ENCODE measurements around the gene OR2T33.
"Not testable (repeated sequence)": the region's sequence is repeated elsewhere in the genome, so short reads cannot be mapped to it uniquely, and the experiment has no call there.

Gene OR2T33

DNA sequence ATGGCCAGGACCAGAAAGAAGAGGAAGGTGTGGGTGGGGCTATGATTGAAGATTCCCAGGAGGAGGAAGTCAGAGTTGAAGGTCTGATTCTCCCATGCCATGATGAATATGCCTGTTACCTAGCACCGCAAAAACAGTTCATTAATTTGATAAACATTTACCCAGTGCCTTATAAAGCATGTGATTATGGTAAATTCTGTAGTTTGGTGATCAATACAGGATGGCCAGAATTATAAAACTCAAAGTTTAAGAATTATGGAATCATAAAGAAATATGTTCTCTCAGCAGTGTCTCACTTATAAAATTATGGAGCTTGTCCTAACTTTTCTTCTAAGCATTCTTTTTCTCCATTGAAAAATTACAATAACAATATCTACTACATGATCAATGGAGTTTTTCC is 46.7 kb upstream of the OR2T33 start, which contains the start of gene OR2M7 (continued):
- TF ChIP-seq, protein P1, sequence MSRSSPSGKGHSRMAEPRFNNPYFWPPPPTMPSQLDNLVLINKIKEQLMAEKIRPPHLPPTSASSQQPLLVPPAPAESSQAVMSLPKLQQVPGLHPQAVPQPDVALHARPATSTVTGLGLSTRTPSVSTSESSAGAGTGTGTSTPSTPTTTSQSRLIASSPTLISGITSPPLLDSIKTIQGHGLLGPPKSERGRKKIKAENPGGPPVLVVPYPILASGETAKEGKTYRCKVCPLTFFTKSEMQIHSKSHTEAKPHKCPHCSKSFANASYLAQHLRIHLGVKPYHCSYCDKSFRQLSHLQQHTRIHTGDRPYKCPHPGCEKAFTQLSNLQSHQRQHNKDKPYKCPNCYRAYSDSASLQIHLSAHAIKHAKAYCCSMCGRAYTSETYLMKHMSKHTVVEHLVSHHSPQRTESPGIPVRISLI (tag by site-specific recombination; IDR thresholded peaks at IDR 0.05) = no peak

GRCh38 chr1:248316796-248317195 is 39.0 kb upstream of the OR2T33 start:
- Histone ChIP-seq H3K4me1 (ENCODE audit: control insufficient read depth, insufficient read depth, low read length) (no peaks in the 10 kb centered on the region), H3K27ac (ENCODE audit: extremely low read depth, low read depth, low read length) (no peak overlapping the region), H3K4me3 (ENCODE audit: low read depth, low read length) (no peak overlapping the region), H3K36me3 (ENCODE audit: control insufficient read depth in 2 of 2, insufficient read depth in 1 of 2, low read length in 2 of 2) (no peaks in the 10 kb centered on the region), H3K9me3 (ENCODE audit: control insufficient read depth, insufficient read depth, low read depth, low read length) (no peaks in the 10 kb centered on the region)
- POLR2A ChIA-PET = no interaction called here
- TF ChIP-seq ZNF549 (tag by site-specific recombination; IDR thresholded peaks at IDR 0.05) = no peak
- no peak for TF ChIP-seq GLI4 (tag by site-specific recombination; IDR thresholded peaks at IDR 0.05)
- TF ChIP-seq ZNF473 (tag by site-specific recombination; IDR thresholded peaks at IDR 0.05) = no peak
- no peak for TF ChIP-seq ZNF211 (tag by site-specific recombination; IDR thresholded peaks at IDR 0.05; ENCODE audit: low read depth)
- TF ChIP-seq ZNF707 (tag by site-specific recombination; IDR thresholded peaks at IDR 0.05) = no peak
- no peak for TF ChIP-seq ZBTB17 (tag by site-specific recombination; IDR thresholded peaks at IDR 0.05)
- CTCF ChIA-PET = no interaction called here

- H3K36me3 ChIP-seq (ENCODE audit: control insufficient read depth in 2 of 2, insufficient read depth in 1 of 2, low read length in 2 of 2); H3K4me1 ChIP-seq (ENCODE audit: control insufficient read depth, insufficient read depth, low read length); H3K9me3 ChIP-seq (ENCODE audit: control insufficient read depth, insufficient read depth, low read depth, low read length); POLR2A ChIA-PET; H3K4me3 ChIP-seq (ENCODE audit: low read depth, low read length); H3K27ac ChIP-seq (ENCODE audit: extremely low read depth, low read depth, low read length); CTCF ChIA-PET: not testable (repeated sequence)
These were observed 29.0 kb upstream of the OR2T33 start for GRCh38 chr1:248306740-248307139.

GRCh38 chr1:248306103-248306502 is 28.3 kb upstream of the OR2T33 start:
- POLR2A ChIA-PET = no interaction called here
- H3K36me3 ChIP-seq (ENCODE audit: control insufficient read depth in 2 of 2, insufficient read depth in 1 of 2, low read length in 2 of 2) = no peaks in the 10 kb centered on the region
- H3K4me1 ChIP-seq (ENCODE audit: control insufficient read depth, insufficient read depth, low read length) = no peaks in the 10 kb centered on the region
- H3K4me3 ChIP-seq (ENCODE audit: low read depth, low read length) = no peak overlapping the region
- CTCF ChIA-PET = no interaction called here
- no peaks in the 10 kb centered on the region for H3K9me3 ChIP-seq (ENCODE audit: control insufficient read depth, insufficient read depth, low read depth, low read length)
- no peak overlapping the region for H3K27ac ChIP-seq (ENCODE audit: extremely low read depth, low read depth, low read length)
- TF ChIP-seq ZNF48 (tag by site-specific recombination; IDR thresholded peaks at IDR 0.05) = no peak
- TF ChIP-seq ZNF138 (tag by site-specific recombination; IDR thresholded peaks at IDR 0.05; ENCODE audit: borderline replicate concordance) = no peak
- TF ChIP-seq ZNF18 (tag by site-specific recombination; IDR thresholded peaks at IDR 0.05) = no peak
- TF ChIP-seq, protein P2, sequence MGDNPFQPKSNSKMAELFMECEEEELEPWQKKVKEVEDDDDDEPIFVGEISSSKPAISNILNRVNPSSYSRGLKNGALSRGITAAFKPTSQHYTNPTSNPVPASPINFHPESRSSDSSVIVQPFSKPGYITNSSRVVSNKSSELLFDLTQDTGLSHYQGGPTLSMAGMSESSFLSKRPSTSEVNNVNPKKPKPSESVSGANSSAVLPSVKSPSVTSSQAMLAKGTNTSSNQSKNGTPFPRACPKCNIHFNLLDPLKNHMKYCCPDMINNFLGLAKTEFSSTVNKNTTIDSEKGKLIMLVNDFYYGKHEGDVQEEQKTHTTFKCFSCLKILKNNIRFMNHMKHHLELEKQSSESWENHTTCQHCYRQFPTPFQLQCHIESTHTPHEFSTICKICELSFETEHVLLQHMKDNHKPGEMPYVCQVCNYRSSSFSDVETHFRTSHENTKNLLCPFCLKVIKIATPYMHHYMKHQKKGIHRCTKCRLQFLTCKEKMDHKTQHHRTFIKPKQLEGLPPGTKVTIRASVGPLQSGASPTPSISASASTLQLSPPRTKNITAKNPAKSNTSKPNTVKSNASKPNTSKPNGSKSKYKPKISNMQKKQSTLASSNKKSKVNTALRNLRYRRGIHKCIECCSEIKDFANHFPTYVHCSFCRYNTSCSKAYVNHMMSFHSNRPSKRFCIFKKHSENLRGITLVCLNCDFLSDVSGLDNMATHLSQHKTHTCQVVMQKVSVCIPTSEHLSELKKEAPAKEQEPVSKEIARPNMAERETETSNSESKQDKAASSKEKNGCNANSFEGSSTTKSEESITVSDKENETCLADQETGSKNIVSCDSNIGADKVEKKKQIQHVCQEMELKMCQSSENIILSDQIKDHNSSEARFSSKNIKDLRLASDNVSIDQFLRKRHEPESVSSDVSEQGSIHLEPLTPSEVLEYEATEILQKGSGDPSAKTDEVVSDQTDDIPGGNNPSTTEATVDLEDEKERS (tag by site-specific recombination; IDR thresholded peaks at IDR 0.05) = no peak
- no peak for TF ChIP-seq ZNF560 (tag by site-specific recombination; IDR thresholded peaks at IDR 0.05; ENCODE audit: borderline replicate concordance)
- no peak for TF ChIP-seq ZNF114 (tag by site-specific recombination; IDR thresholded peaks at IDR 0.05)
- no peak for TF ChIP-seq ZNF629 (tag by site-specific recombination; IDR thresholded peaks at IDR 0.05)
- no peak for TF ChIP-seq KLF1 (tag by site-specific recombination; IDR thresholded peaks at IDR 0.05)
- no peak for TF ChIP-seq ZNF585B (tag by site-specific recombination; IDR thresholded peaks at IDR 0.05)
- TF ChIP-seq, protein P3, sequence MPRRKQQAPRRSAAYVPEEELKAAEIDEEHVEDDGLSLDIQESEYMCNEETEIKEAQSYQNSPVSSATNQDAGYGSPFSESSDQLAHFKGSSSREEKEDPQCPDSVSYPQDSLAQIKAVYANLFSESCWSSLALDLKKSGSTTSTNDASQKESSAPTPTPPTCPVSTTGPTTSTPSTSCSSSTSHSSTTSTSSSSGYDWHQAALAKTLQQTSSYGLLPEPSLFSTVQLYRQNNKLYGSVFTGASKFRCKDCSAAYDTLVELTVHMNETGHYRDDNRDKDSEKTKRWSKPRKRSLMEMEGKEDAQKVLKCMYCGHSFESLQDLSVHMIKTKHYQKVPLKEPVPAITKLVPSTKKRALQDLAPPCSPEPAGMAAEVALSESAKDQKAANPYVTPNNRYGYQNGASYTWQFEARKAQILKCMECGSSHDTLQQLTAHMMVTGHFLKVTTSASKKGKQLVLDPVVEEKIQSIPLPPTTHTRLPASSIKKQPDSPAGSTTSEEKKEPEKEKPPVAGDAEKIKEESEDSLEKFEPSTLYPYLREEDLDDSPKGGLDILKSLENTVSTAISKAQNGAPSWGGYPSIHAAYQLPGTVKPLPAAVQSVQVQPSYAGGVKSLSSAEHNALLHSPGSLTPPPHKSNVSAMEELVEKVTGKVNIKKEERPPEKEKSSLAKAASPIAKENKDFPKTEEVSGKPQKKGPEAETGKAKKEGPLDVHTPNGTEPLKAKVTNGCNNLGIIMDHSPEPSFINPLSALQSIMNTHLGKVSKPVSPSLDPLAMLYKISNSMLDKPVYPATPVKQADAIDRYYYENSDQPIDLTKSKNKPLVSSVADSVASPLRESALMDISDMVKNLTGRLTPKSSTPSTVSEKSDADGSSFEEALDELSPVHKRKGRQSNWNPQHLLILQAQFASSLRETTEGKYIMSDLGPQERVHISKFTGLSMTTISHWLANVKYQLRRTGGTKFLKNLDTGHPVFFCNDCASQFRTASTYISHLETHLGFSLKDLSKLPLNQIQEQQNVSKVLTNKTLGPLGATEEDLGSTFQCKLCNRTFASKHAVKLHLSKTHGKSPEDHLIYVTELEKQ (tag by site-specific recombination; IDR thresholded peaks at IDR 0.05; ENCODE audit: borderline replicate concordance) = no peak
- no peak for TF ChIP-seq ZNF561 (tag by site-specific recombination; IDR thresholded peaks at IDR 0.05; ENCODE audit: borderline replicate concordance)
- no peak for TF ChIP-seq ZNF555 (tag by site-specific recombination; conservative IDR thresholded peaks at IDR 0.05)
- TF ChIP-seq ZNF341 (tag by site-specific recombination; IDR thresholded peaks at IDR 0.05; ENCODE audit: low read depth) = no peak
- no peak for TF ChIP-seq PRDM1 (tag by site-specific recombination; IDR thresholded peaks at IDR 0.05)

Measured in HEK293 (cell line).